Endothelial cell of umbilical vein (primary cell): ENCODE measurements around the gene EHMT1. TPM values are rescaled to one million over a fixed set of nuclear protein-coding genes. Genes with fewer than 3 reads are reported as not detected.

Experiments used
- BruUV-seq: library from RNA; stranded (reverse); fragments of 400-500 nt; replicated peaks from 2 replicates; lab custom pipeline; 2021; lab: Mats Ljungman, UMichigan
- CTCF ChIA-PET: fragments of 300-600, 350-600 bp; sonication (Branson Sonifier 250); formaldehyde crosslinking; loops from one replicate; lab custom pipeline; 2021; ENCODE audit warnings: antibody characterized with exemption, inconsistent platforms; lab: Charles Lee
- POLR2A ChIA-PET: fragments of 300-600, 350-600 bp; sonication (Branson Sonifier 250); formaldehyde crosslinking; loops from one replicate; lab custom pipeline; 2021; ENCODE audit warnings: antibody characterized with exemption, inconsistent platforms; lab: Charles Lee
- DNase-seq: peaks from one replicate; pipeline ENCODE4 v3.0.0-alpha.2; 2011; ENCODE audit warnings: low read depth, low spot score
- FAIRE-seq: peaks from 2 replicates; lab custom pipeline; 2011; peaks lifted over from hg19 to GRCh38; lab: Jason Lieb, UNC
- H2AFZ ChIP-seq: 2 replicates; pipeline ENCODE4 v1.6.0; 2012; ENCODE audit warnings: low read depth, low read length, control low read depth, inconsistent platforms
- H3K27ac ChIP-seq: 2 replicates; pipeline ENCODE4 v1.5.1; 2011; ENCODE audit warnings: low read depth, mild to moderate bottlenecking, control low read depth, low read length, moderate library complexity; ENCODE audit not compliant: insufficient read depth
- H3K27me3 ChIP-seq, 2 experiments: 2 replicates each; pipeline versions ENCODE4 v1.6.0 to v1.6.1; 2011; ENCODE audit warnings: low read length in 2 of 2, mixed read lengths in 1 of 2; ENCODE audit not compliant: control insufficient read depth in 2 of 2, insufficient read depth in 2 of 2
- H3K36me3 ChIP-seq, 2 experiments: 2 replicates in 1 of 2; 3 replicates in 1 of 2; pipeline ENCODE4 v1.5.1; 2011; ENCODE audit warnings: low read length in 2 of 2, mild to moderate bottlenecking in 1 of 2, moderate library complexity in 1 of 2; ENCODE audit not compliant: control insufficient read depth in 2 of 2, insufficient read depth in 2 of 2; ENCODE audit errors: extremely low read depth in 1 of 2
- H3K4me1 ChIP-seq: 3 replicates; pipeline ENCODE4 v1.5.1; 2011; ENCODE audit warnings: mild to moderate bottlenecking, low read length; ENCODE audit not compliant: control insufficient read depth, insufficient read depth; ENCODE audit errors: extremely low read depth
- H3K4me2 ChIP-seq: 2 replicates; pipeline ENCODE4 v1.6.1; 2011; ENCODE audit warnings: low read length, control low read depth, mixed read lengths; ENCODE audit not compliant: insufficient read depth
- H3K4me3 ChIP-seq, 3 experiments: fragments of 200-600 bp in 1 of 3; sonication (generic), shearing (Covaris generic) in 1 of 3; replicated peaks in 1 of 3; 2 replicates each; pipeline ENCODE4 v1.5.1; 2011 to 2016; ENCODE audit warnings: control low read depth in 3 of 3, low read length in 3 of 3, mild to moderate bottlenecking in 2 of 3, inconsistent platforms in 1 of 3, low read depth in 1 of 3, moderate library complexity in 1 of 3; ENCODE audit not compliant: insufficient read depth in 1 of 3
- H3K79me2 ChIP-seq: 2 replicates; pipeline ENCODE4 v1.6.0; 2012; ENCODE audit warnings: low read length, inconsistent platforms; ENCODE audit not compliant: control insufficient read depth, insufficient read depth
- H3K9ac ChIP-seq: replicated peaks from 2 replicates; pipeline ENCODE3; 2011; ENCODE audit warnings: low read length, control low read depth; ENCODE audit not compliant: insufficient read depth; ENCODE audit errors: extremely low read depth
- H3K9me1 ChIP-seq: replicated peaks from 3 replicates; pipeline ENCODE4 v1.6.0; 2011; ENCODE audit warnings: mild to moderate bottlenecking, low read length; ENCODE audit not compliant: control insufficient read depth, insufficient read depth; ENCODE audit errors: extremely low read depth
- H3K9me3 ChIP-seq: replicated peaks from 2 replicates; pipeline ENCODE4 v1.5.1; 2012; ENCODE audit warnings: low read length, inconsistent platforms; ENCODE audit not compliant: control insufficient read depth, insufficient read depth
- H4K20me1 ChIP-seq: replicated peaks from 2 replicates; pipeline ENCODE3; 2011; ENCODE audit warnings: mild to moderate bottlenecking, low read length; ENCODE audit not compliant: control insufficient read depth, insufficient read depth; ENCODE audit errors: extremely low read depth
- JUN ChIP-seq: IDR thresholded peaks from 2 replicates; pipeline ENCODE4 v1.6.1; 2011; ENCODE audit warnings: borderline replicate concordance, low read depth; ENCODE audit not compliant: insufficient read length, insufficient read depth
- POLR2AphosphoS5 ChIP-seq: IDR thresholded peaks from 2 replicates; pipeline ENCODE4 v1.6.1; 2012; ENCODE audit warnings: low read depth, mild to moderate bottlenecking, control low read depth, low read length, moderate library complexity; ENCODE audit not compliant: insufficient read depth
- dilution Hi-C: fragments of 300-500 bp; cut with MboI; formaldehyde crosslinking; loops from one replicate; pipeline ENCODE4 v1.15.0; 2019; ENCODE audit warnings: low sequenced_read_pairs; ENCODE audit not compliant: extremely low pct_ligation_motif_present
- intact Hi-C: fragments of 100-400 bp; cut with micrococcal nuclease; formaldehyde crosslinking; loops from one replicate; pipeline ENCODE4 v1.10.0; 2022
- polyA plus RNA-seq, 4 experiments: library from polyadenylated mRNA; depleted of rRNA in 3 of 4; stranded (reverse) in 3 of 4; unstranded in 1 of 4; fragments of >200 nt; gene quantifications; 2 replicates each; pipeline versions ENCODE4 v1.2.1 to v1.2.3, GENCODE V29; 2011 to 2012; ENCODE audit warnings: missing spikeins in 1 of 4
- total RNA-seq: library from RNA; stranded (reverse); gene quantifications from 2 replicates; pipeline ENCODE4 v1.2.3, GENCODE V29; 2021

EHMT1 gene
- total and polyA plus RNA-seq, 2 donors (not counting 3 experiments of a cell fraction or from before 2014, with no cell fraction given): 48.2 to 104 TPM

- Histone ChIP-seq H3K9me3 (no peaks in the 10 kb centered on the region), H3K27me3 (peaks cover 2 to 3% of the 10 kb centered on the region in 2 experiments), H4K20me1 (no peaks in the 10 kb centered on the region), H3K4me3 (no peak overlapping the region), H3K27ac (no peak overlapping the region), H3K9ac (no peak overlapping the region), H3K4me1 (no peaks in the 10 kb centered on the region), H3K79me2 (no peaks in the 10 kb centered on the region), H2AFZ (no peak overlapping the region), H3K36me3 (no peaks in the 10 kb centered on the region), H3K9me1 (no peaks in the 10 kb centered on the region), H3K4me2 (no peak overlapping the region)
- no peak for TF ChIP-seq JUN
- no peak for DNase-seq
- POLR2A ChIA-PET: no interaction called here
- BruUV-seq: no TSS peak
- intact Hi-C loops (no loop called here), dilution Hi-C loops (no loop called here)
- CTCF ChIA-PET: no interaction called here
- FAIRE-seq: no peak
Observed at GRCh38 chr9:137873408-137873807, 254.6 kb downstream of the EHMT1 start.

- Histone ChIP-seq H3K9ac (no peak overlapping the region), H3K4me1 (no peaks in the 10 kb centered on the region), H3K79me2 (no peaks in the 10 kb centered on the region), H3K27me3 (peaks cover 2 to 3% of the 10 kb centered on the region in 2 experiments), H3K9me1 (no peaks in the 10 kb centered on the region), H3K36me3 (no peaks in the 10 kb centered on the region), H2AFZ (no peak overlapping the region), H3K9me3 (no peaks in the 10 kb centered on the region), H3K4me3 (no peak overlapping the region), H3K4me2 (no peak overlapping the region), H4K20me1 (no peaks in the 10 kb centered on the region), H3K27ac (no peak overlapping the region)
- ChIA-PET POLR2A (no interaction called here), CTCF (no interaction called here)
- dilution Hi-C loops (no loop called here), intact Hi-C loops (no loop called here)
- no TSS peak for BruUV-seq
- FAIRE-seq (no peak), DNase-seq (no peak)
- TF ChIP-seq POLR2AphosphoS5: no peak
Observed at GRCh38 chr9:137873858-137874362, 255.1 kb downstream of the EHMT1 start.
